A549 (cell line): ENCODE results near the gene GPR158.

Source experiments
- CHD2 ChIP-seq: fragments of 150-350 bp; IDR thresholded peaks from 2 replicates; pipeline ENCODE4 v1.6.1; 2014; ENCODE audit warnings: low read length; ENCODE audit not compliant: partially characterized antibody
- EP300 ChIP-seq, 2 experiments: fragments of >200 bp; sonication (Bioruptor Twin); formaldehyde crosslinking; IDR thresholded peaks; 2 replicates in 1 of 2; 3 replicates in 1 of 2; pipeline ENCODE4 v1.6.1; 2016 to 2017
- HEYL ChIP-seq: fragments of 250-450 bp; sonication (Bioruptor Pico); IDR thresholded peaks from 2 replicates; pipeline ENCODE4 v1.8.0; 2021; ENCODE audit warnings: mild to moderate bottlenecking, moderate library complexity
- MAFK ChIP-seq: fragments of 450-650 bp; IDR thresholded peaks from 2 replicates; pipeline ENCODE4 v1.6.1; 2014; ENCODE audit not compliant: partially characterized antibody
- NFE2L2 ChIP-seq: fragments of 150-350 bp; conservative IDR thresholded peaks from 2 replicates; pipeline ENCODE4 v1.6.1; 2014; ENCODE audit warnings: low read length
- NR3C1 ChIP-seq: fragments of >200 bp; sonication (Bioruptor Twin); formaldehyde crosslinking; IDR thresholded peaks from 3 replicates; pipeline ENCODE4 v1.6.1; 2017
- POLR2A ChIP-seq: IDR thresholded peaks from 2 replicates; pipeline ENCODE4 v1.6.1; 2012; ENCODE audit warnings: mild to moderate bottlenecking, low read length
- RAD21 ChIP-seq, 2 experiments: fragments of >200 bp in 1 of 2; sonication (Bioruptor Twin) in 1 of 2; formaldehyde crosslinking in 1 of 2; IDR thresholded peaks in 1 of 2; conservative IDR thresholded peaks in 1 of 2; 2 replicates in 1 of 2; 3 replicates in 1 of 2; pipeline ENCODE4 v1.6.1; 2012 to 2018; ENCODE audit warnings: inconsistent platforms in 1 of 2
- ZFP36 ChIP-seq: fragments of 450-650 bp; IDR thresholded peaks from 2 replicates; pipeline ENCODE4 v1.6.1; 2014; ENCODE audit warnings: borderline replicate concordance; ENCODE audit not compliant: partially characterized antibody
- TF ChIP-seq, protein P1 (sequence below): fragments of >200 bp; sonication (Bioruptor Twin); formaldehyde crosslinking; IDR thresholded peaks from 3 replicates; pipeline ENCODE4 v1.5.1; 2016
- TF ChIP-seq, protein P2 (sequence below): fragments of 450-650 bp; IDR thresholded peaks from 2 replicates; pipeline ENCODE4 v1.6.1; 2014; ENCODE audit warnings: antibody characterized with exemption

DNA sequence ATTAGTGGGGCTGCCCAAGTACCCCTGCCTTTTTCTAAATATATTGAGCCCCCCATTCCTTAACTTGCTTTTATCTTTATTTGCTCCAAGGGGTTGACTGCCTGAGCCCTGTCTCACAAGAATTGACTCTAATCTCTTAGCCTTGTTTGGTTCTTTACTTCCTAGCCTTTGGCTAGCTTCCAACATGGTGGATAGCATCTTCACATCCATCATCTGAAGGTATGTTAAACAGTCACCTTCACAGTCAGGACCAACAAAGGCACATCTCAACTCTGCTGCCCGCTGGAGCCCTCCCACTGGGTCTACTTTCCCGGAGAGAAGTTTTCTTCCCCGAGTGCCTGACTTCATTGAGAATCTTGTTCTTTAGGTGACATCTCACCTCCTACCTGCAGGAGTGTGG, 329.5 kb downstream of the GPR158 start:
- no peak for TF ChIP-seq HEYL (CRISPR knock-in tag)
- TF ChIP-seq, protein P1, sequence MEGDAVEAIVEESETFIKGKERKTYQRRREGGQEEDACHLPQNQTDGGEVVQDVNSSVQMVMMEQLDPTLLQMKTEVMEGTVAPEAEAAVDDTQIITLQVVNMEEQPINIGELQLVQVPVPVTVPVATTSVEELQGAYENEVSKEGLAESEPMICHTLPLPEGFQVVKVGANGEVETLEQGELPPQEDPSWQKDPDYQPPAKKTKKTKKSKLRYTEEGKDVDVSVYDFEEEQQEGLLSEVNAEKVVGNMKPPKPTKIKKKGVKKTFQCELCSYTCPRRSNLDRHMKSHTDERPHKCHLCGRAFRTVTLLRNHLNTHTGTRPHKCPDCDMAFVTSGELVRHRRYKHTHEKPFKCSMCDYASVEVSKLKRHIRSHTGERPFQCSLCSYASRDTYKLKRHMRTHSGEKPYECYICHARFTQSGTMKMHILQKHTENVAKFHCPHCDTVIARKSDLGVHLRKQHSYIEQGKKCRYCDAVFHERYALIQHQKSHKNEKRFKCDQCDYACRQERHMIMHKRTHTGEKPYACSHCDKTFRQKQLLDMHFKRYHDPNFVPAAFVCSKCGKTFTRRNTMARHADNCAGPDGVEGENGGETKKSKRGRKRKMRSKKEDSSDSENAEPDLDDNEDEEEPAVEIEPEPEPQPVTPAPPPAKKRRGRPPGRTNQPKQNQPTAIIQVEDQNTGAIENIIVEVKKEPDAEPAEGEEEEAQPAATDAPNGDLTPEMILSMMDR, result no peak
- TF ChIP-seq ZFP36, result no peak
- no peak for TF ChIP-seq NFE2L2
- no peak for TF ChIP-seq CHD2
- TF ChIP-seq, protein P2, sequence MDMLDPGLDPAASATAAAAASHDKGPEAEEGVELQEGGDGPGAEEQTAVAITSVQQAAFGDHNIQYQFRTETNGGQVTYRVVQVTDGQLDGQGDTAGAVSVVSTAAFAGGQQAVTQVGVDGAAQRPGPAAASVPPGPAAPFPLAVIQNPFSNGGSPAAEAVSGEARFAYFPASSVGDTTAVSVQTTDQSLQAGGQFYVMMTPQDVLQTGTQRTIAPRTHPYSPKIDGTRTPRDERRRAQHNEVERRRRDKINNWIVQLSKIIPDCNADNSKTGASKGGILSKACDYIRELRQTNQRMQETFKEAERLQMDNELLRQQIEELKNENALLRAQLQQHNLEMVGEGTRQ, result no peak
- no peak for TF ChIP-seq EP300 (IDR thresholded peaks at IDR 0.05)
- no peak for TF ChIP-seq MAFK
- TF ChIP-seq POLR2A, result no peak
- TF ChIP-seq RAD21 (conservative IDR thresholded peaks at IDR 0.05 in 1 of 2, IDR thresholded peaks at IDR 0.05 in 1 of 2), result no peak
- no peak for TF ChIP-seq NR3C1
